Spinal cord (tissue), 10 donors: ENCODE measurements around the gene RARS1. TPM values are rescaled to one million over a fixed set of nuclear protein-coding genes. Genes with fewer than 3 reads are reported as not detected.

ENCODE experiments used
- DNase-seq, 6 donors: peaks; one replicate each; pipeline versions ENCODE4 v3.0.0 to v3.0.0-alpha.2; 2013 to 2015; ENCODE audit warnings: low spot score in 6 of 6, low read depth in 4 of 6
- H3K27ac ChIP-seq: one replicate; pipeline ENCODE4 v1.5.1; 2013; ENCODE audit warnings: low read depth, low read length, control low read depth
- H3K27me3 ChIP-seq: one replicate; pipeline ENCODE4 v1.6.1; 2013; ENCODE audit warnings: low read length; ENCODE audit not compliant: control insufficient read depth, insufficient read depth
- H3K36me3 ChIP-seq: one replicate; pipeline ENCODE4 v1.6.1; 2013; ENCODE audit warnings: low read length; ENCODE audit not compliant: control insufficient read depth, insufficient read depth
- H3K4me1 ChIP-seq: one replicate; pipeline ENCODE4 v1.6.1; 2013; ENCODE audit warnings: low read length; ENCODE audit not compliant: control insufficient read depth, insufficient read depth
- H3K4me3 ChIP-seq: one replicate; pipeline ENCODE4 v1.5.1; 2013; ENCODE audit warnings: low read depth, low read length, control low read depth
- H3K9me3 ChIP-seq: one replicate; pipeline ENCODE4 v1.6.1; 2013; ENCODE audit warnings: low read length; ENCODE audit not compliant: control insufficient read depth, insufficient read depth
- WGBS: methylation state at CpG from one replicate; pipeline ENCODE4 v1.1.5; 2013; ENCODE audit warnings: missing lambda C conversion rate; ENCODE audit not compliant: insufficient coverage; 5-methylcytosine and 5-hydroxymethylcytosine counted together
- polyA plus RNA-seq, 2 donors: library from polyadenylated mRNA; unstranded; fragments of 120-200 nt; gene quantifications; one replicate each; pipeline ENCODE4 v1.2.1, GENCODE V29; 2013; ENCODE audit not compliant: insufficient read length in 2 of 2
- total RNA-seq, 2 donors: library from RNA; depleted of rRNA in 1 of 2; stranded (reverse); fragments of 120-200 nt in 1 of 2; fragments of >200 nt in 1 of 2; gene quantifications; one replicate each; pipeline versions ENCODE4 v1.2.3 to v1.2.4, GENCODE V29; 2013 to 2014
- donor health status: healthy.

The RARS1 gene
- total and polyA plus RNA-seq, 4 donors, result 46.0 to 134 (median 71.0) TPM

DNA sequence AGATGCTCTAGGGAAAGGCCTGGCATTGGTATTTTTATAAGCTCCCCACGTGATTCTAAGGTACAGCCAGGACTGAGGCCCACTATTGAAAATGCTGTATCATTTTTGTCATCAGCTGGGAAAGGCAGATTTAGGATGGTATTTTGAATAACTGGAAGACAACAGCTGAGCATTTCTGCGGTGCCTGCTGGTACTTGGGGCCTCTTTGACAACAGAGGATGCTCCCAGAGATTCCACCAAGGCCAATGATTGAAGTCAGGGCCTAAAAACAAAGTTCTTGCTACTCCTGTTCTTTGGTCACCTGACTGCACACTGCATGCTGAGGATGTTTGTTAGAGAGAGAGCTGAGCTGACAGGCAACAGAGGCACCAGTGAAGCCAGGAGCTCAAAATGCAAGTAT lies 50.9 kb downstream of the RARS1 start:
- no peaks in the 10 kb centered on the region for H3K4me1 ChIP-seq
- H3K9me3 ChIP-seq, result no peaks in the 10 kb centered on the region
- 84% methylated on average over 2 of the region's 2 CpGs for WGBS
- H3K4me3 ChIP-seq, result no peak overlapping the region
- no peaks in the 10 kb centered on the region for H3K27me3 ChIP-seq
- H3K27ac ChIP-seq, result no peak overlapping the region
- no peak for DNase-seq
- no peaks in the 10 kb centered on the region for H3K36me3 ChIP-seq

DNA sequence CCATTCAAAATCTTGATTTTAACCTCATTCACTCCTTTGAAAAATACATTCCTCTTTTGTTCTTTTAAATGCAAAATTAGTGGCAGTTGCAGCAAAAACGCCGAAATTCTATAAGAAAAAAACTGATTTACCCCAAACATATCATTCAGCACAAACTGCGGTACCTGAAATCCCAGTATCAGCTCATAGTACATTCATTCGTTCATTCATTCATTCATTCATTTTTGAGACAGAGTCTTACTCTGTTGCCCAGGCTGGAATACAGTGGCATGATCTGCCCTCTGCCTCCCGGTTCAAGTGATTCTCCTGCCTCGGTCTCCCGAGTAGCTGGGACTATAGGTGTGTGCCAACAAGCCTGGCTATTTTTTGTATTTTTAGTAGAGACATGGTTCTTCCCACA lies 63.3 kb downstream of the RARS1 start:
- WGBS, result 98% methylated on average over 4 of the region's 7 CpGs
- no peaks in the 10 kb centered on the region for H3K9me3 ChIP-seq
- H3K27me3 ChIP-seq, result no peaks in the 10 kb centered on the region
- H3K4me1 ChIP-seq, result no peaks in the 10 kb centered on the region
- H3K36me3 ChIP-seq, result peaks cover 3% of the 10 kb centered on the region
- no peak for DNase-seq
- H3K4me3 ChIP-seq, result no peak overlapping the region
- no peak overlapping the region for H3K27ac ChIP-seq

DNA sequence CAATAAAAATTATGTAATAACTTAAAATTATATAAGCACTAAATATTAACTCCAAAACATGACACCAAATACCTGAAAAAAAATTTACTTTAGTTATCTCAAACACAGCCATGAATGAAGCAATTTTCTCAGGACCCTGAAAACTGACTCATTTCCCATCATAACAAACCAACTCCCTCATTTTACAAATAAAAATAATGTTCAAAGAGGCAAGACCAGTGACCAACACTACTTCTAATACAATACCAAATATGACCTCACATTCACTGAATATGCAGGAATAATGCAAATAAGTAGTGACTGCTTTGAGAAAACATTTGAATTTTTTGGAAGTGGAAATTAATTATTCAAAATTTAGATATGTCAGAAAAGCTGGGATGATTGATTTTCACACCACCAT lies 64.4 kb downstream of the RARS1 start:
- H3K36me3 ChIP-seq, result peaks cover 3% of the 10 kb centered on the region
- no peak overlapping the region for H3K4me3 ChIP-seq
- no peaks in the 10 kb centered on the region for H3K27me3 ChIP-seq
- no peaks in the 10 kb centered on the region for H3K9me3 ChIP-seq
- no peak overlapping the region for H3K27ac ChIP-seq
- DNase-seq, result no peak
- no peaks in the 10 kb centered on the region for H3K4me1 ChIP-seq

DNA sequence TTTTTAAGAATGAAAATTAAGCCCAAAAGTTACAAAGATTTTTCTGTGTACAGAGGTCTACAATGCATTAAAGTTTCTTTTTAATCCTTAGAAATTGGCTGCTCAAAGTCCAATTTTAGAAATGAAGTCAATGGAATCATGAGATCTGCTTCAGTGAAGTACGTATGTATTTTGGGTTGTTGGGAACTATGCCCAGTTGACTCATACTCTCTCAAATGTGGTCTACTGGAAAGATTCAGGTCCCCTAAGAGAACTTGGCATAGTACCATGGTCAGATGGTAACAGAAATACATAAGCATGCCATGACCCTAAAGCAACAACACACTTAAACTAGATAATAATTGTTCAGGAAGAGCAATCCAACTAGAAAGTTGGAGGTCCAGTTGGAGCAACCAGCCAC lies 65.9 kb downstream of the RARS1 start:
- H3K27me3 ChIP-seq, result no peaks in the 10 kb centered on the region
- H3K4me3 ChIP-seq, result no peak overlapping the region
- no peaks in the 10 kb centered on the region for H3K9me3 ChIP-seq
- no peaks in the 10 kb centered on the region for H3K4me1 ChIP-seq
- no peaks in the 10 kb centered on the region for H3K36me3 ChIP-seq
- no peak overlapping the region for H3K27ac ChIP-seq
- no peak for DNase-seq
- WGBS, result no CpG with 5 or more reads among the region's 1 CpG

DNA sequence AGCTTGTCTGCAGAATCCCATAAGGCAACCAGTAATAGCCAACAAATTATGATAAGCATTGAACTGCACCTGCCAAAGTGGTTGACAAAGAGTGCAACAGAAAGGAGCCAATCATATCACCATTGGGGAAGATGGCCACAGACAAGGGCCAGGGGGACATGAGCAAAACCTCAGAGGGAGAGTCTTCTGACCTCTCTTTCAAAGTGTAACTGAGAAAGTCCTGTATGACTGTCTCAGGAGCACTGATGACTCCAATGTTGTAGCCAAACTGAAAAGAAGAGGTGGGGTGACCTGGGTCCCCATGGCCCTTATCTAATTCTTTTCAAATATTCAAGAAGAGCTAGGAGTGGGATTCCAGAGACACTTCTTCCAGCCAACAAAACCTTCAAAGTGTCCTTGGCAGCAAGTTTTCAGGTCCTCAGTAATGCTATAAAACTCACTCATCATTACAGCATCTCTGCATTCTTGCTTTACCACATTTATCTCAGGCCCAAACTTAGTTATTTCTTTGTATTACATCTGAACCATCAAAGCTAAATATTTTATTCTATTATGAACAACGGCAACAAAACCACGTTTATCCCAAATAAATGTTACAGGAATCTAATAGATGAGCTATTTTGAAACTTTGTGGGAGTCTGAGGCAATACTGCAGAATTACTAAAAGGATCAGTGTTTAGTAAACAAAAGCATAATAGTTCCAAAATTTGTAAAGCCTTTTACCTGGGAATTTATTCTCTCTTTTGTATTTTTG lies 67.3 kb downstream of the RARS1 start:
- DNase-seq, result no peak
- Histone ChIP-seq H3K9me3 (no peaks in the 10 kb centered on the region), H3K4me1 (no peaks in the 10 kb centered on the region), H3K4me3 (no peak overlapping the region), H3K36me3 (peaks cover 7% of the 10 kb centered on the region), H3K27me3 (no peaks in the 10 kb centered on the region), H3K27ac (no peak overlapping the region)
- no CpG with 5 or more reads among the region's 2 CpGs for WGBS

DNA sequence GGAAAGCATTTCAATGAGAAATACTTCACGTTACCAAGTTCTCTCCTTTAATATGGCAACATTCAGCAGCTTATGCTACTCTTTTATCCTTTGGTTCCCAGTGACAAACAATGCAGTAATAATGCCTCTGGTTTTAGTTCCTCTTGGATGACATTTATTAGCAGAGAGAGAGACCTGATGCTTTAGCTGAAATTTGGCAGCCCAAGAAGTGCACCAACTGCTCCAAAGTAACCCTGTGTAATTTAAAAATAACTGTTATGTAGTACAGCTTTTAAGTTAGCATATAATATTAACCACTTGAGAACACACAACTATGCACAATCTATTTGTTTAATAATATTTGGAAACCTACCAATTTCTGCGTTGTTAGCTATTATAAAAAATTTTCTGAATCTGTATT lies 71.1 kb downstream of the RARS1 start:
- peaks cover 10% of the 10 kb centered on the region for H3K36me3 ChIP-seq
- no peaks in the 10 kb centered on the region for H3K9me3 ChIP-seq

DNA sequence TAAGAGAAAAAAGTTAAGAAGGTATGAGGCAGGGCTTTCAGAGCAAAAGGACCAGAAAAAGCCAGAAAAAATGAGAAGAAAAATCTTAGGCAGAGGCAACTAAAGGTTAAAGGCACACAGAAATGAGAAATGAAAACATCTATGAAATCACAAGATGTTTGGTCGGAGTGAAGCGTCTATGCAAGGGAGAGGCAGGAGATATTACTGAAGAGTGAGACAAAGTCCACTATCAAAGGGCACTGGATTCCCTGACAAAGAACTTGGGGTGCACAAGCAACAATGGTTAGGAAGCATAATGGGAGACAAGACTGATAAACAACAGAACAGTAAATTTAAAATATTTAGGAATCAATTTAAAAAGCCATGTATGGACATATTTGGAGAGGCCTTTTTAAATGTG lies 76.0 kb downstream of the RARS1 start:
- Histone ChIP-seq H3K27me3 (no peaks in the 10 kb centered on the region), H3K27ac (no peak overlapping the region), H3K36me3 (peaks cover 17% of the 10 kb centered on the region), H3K4me1 (no peaks in the 10 kb centered on the region), H3K4me3 (no peak overlapping the region), H3K9me3 (no peaks in the 10 kb centered on the region)
- no peak for DNase-seq
- WGBS, result no CpG with 5 or more reads among the region's 2 CpGs

More for the DNA sequence above, 71.1 kb downstream of the RARS1 start:
- Histone ChIP-seq H3K27me3 (no peaks in the 10 kb centered on the region), H3K4me3 (no peak overlapping the region), H3K27ac (no peak overlapping the region), H3K4me1 (no peaks in the 10 kb centered on the region)
- no CpG with 5 or more reads among the region's 2 CpGs for WGBS
- DNase-seq, result no peak

DNA sequence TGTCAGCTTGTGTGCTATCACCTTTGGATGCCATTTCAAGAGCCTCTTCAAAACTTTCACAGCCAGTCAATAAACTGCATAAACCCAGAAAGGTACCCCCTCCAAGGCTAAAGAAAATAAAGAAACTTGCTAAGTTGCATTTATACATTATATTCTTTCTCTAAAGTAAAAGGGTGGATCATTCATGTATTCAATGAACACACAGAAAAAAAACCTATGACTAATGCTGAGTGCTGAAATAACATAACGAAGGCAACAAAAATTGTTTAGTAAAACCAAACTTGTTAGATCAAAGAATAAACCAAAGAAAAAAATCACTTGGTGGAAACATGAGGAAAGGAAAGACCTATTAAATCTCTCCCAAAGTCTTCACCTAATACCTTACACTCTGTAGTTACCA lies 77.7 kb downstream of the RARS1 start:
- Histone ChIP-seq H3K27ac (no peak overlapping the region), H3K4me1 (no peaks in the 10 kb centered on the region), H3K27me3 (no peaks in the 10 kb centered on the region), H3K36me3 (peaks cover 7% of the 10 kb centered on the region), H3K4me3 (no peak overlapping the region), H3K9me3 (no peaks in the 10 kb centered on the region)
- DNase-seq, result no peak
- no CpG with 5 or more reads among the region's 1 CpG for WGBS

DNA sequence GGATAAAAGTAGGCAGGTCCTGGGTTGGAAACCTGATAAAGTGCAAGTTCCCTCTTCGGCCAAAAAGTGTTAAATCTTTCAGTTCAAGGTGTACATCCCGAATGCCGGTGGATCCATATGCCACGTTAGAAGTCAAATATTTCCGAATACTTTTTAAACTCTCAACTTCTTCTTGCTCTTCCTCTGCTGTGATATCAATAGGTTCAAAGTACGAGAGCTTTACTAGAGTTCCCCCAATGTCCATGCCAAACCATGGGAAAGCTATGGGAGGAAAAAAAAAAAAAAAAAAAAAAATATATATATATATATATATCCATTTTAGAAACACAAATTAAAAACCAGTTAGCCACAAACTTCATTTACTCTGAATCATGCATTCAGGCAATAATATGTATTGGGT lies 82.5 kb downstream of the RARS1 start:
- H3K27ac ChIP-seq, result no peak overlapping the region
- H3K36me3 ChIP-seq, result peaks cover 5% of the 10 kb centered on the region
- H3K27me3 ChIP-seq, result no peaks in the 10 kb centered on the region
- no peak for DNase-seq
- H3K4me1 ChIP-seq, result no peaks in the 10 kb centered on the region
- no peak overlapping the region for H3K4me3 ChIP-seq
- H3K9me3 ChIP-seq, result no peaks in the 10 kb centered on the region
- WGBS, result 100% methylated on average over 2 of the region's 6 CpGs
